ENCODE data around the gene LRRC45.
A peak's percentile ranks its signal among the peaks of the same experiment; 100 is the strongest.

Gene LRRC45

GRCh38 chr17:82043507-82043906, 20.4 kb downstream of the LRRC45 start:
- Mint-ChIP-seq H3K27me3 (ENCODE audit: low read depth) (peaks cover 3% of the 10 kb centered on the region), H3K4me1 (peaks cover 5% of the 10 kb centered on the region)
- no peak for TF ChIP-seq CTCF (IDR thresholded peaks at IDR 0.05; ENCODE audit: unreplicated experiment in 3 of 3)

GRCh38 chr17:82045936-82046484, 22.9 kb downstream of the LRRC45 start:
- H3K4me1 Mint-ChIP-seq, result peaks cover 4% of the 10 kb centered on the region
- H3K27ac Mint-ChIP-seq, result no peak overlapping the region
- TF ChIP-seq CTCF (IDR thresholded peaks at IDR 0.05; ENCODE audit: unreplicated experiment in 3 of 3), result no peak
- H3K4me3 Mint-ChIP-seq, result peak overlapping the region in 1 of 3 experiments; percentile 69
- no peaks in the 10 kb centered on the region for H3K9me3 Mint-ChIP-seq
- H3K36me3 Mint-ChIP-seq (ENCODE audit: low read depth), result peaks cover 7% of the 10 kb centered on the region
- H3K27me3 Mint-ChIP-seq (ENCODE audit: low read depth), result no peaks in the 10 kb centered on the region

More at GRCh38 chr17:82043507-82043906, 20.4 kb downstream of the LRRC45 start:
- H3K36me3 Mint-ChIP-seq (ENCODE audit: low read depth), result peaks cover 7% of the 10 kb centered on the region
- H3K9me3 Mint-ChIP-seq, result no peaks in the 10 kb centered on the region
- no peak overlapping the region for H3K4me3 Mint-ChIP-seq
- H3K27ac Mint-ChIP-seq, result no peak overlapping the region

- no peaks in the 10 kb centered on the region for H3K27me3 Mint-ChIP-seq (ENCODE audit: low read depth)
- TF ChIP-seq CTCF (IDR thresholded peaks at IDR 0.05; ENCODE audit: unreplicated experiment in 3 of 3), result no peak
- H3K27ac Mint-ChIP-seq, result peak overlapping the region in 1 of 3 experiments; percentile 28
- peaks cover 4% of the 10 kb centered on the region for H3K4me1 Mint-ChIP-seq
- peaks cover 7% of the 10 kb centered on the region for H3K36me3 Mint-ChIP-seq (ENCODE audit: low read depth)
- H3K4me3 Mint-ChIP-seq, result peak overlapping the region; percentile 61 to 69 (median 68)
- no peaks in the 10 kb centered on the region for H3K9me3 Mint-ChIP-seq
Observed at GRCh38 chr17:82046903-82047302, 23.8 kb downstream of the LRRC45 start.

- no peaks in the 10 kb centered on the region for H3K27me3 Mint-ChIP-seq (ENCODE audit: low read depth)
- peaks cover 7% of the 10 kb centered on the region for H3K36me3 Mint-ChIP-seq (ENCODE audit: low read depth)
- peaks cover 4% of the 10 kb centered on the region for H3K4me1 Mint-ChIP-seq
- peak overlapping the region; percentile 67 to 73 (median 68) for H3K4me3 Mint-ChIP-seq
- no peaks in the 10 kb centered on the region for H3K9me3 Mint-ChIP-seq
- no peak overlapping the region for H3K27ac Mint-ChIP-seq
- TF ChIP-seq CTCF (IDR thresholded peaks at IDR 0.05; ENCODE audit: unreplicated experiment in 3 of 3), result no peak
Observed at GRCh38 chr17:82047379-82047778, 24.3 kb downstream of the LRRC45 start.

- Mint-ChIP-seq H3K4me1 (peaks cover 5% of the 10 kb centered on the region), H3K9me3 (no peaks in the 10 kb centered on the region), H3K27me3 (ENCODE audit: low read depth) (no peaks in the 10 kb centered on the region), H3K4me3 (peak overlapping the region; percentile 67 to 73 (median 68)), H3K27ac (no peak overlapping the region), H3K36me3 (ENCODE audit: low read depth) (peaks cover 7% of the 10 kb centered on the region)
- no peak for TF ChIP-seq CTCF (IDR thresholded peaks at IDR 0.05; ENCODE audit: unreplicated experiment in 3 of 3)
Observed at GRCh38 chr17:82047914-82048570, 24.9 kb downstream of the LRRC45 start.

GRCh38 chr17:82048571-82048971, 25.5 kb downstream of the LRRC45 start:
- Mint-ChIP-seq H3K36me3 (ENCODE audit: low read depth) (peaks cover 7% of the 10 kb centered on the region), H3K27me3 (ENCODE audit: low read depth) (no peaks in the 10 kb centered on the region), H3K4me3 (peak overlapping the region in 2 of 3 experiments; percentile 23 to 56), H3K27ac (no peak overlapping the region), H3K4me1 (peaks cover 9% of the 10 kb centered on the region), H3K9me3 (no peaks in the 10 kb centered on the region)
- TF ChIP-seq CTCF (IDR thresholded peaks at IDR 0.05; ENCODE audit: unreplicated experiment in 3 of 3), result no peak
